PC-3 (cell line): ENCODE data around the gene SPOCD1. TPM values are rescaled to one million over a fixed set of nuclear protein-coding genes. Genes with fewer than 3 reads are reported as not detected.

Experiments
- ATAC-seq: fragments of 200-7000 bp; cut with Tn5 transposase; 2 replicates; pipeline ENCODE4 v1.9.1; 2020; ENCODE audit warnings: mild to moderate bottlenecking, moderate library complexity
- BruUV-seq: library from RNA; stranded (reverse); fragments of 400-500 nt; replicated peaks from 2 replicates; lab custom pipeline; 2021; lab: Mats Ljungman, UMichigan
- CTCF ChIA-PET: fragments of 300-600 bp; sonication (Branson Sonifier 250); formaldehyde crosslinking; loops from one replicate; lab custom pipeline; 2022; ENCODE audit warnings: antibody characterized with exemption; lab: Charles Lee
- POLR2A ChIA-PET: fragments of 300-600 bp; sonication (Branson Sonifier 250); formaldehyde crosslinking; loops from one replicate; lab custom pipeline; 2022; ENCODE audit warnings: antibody characterized with exemption; ENCODE audit not compliant: unreplicated experiment; lab: Charles Lee
- DNase-seq: peaks from one replicate; pipeline ENCODE4 v3.0.0-alpha.2; 2015
- H2AFZ ChIP-seq: fragments of 300-600 bp; sonication (generic); 2 replicates; pipeline ENCODE4 v1.6.0; 2016; ENCODE audit warnings: antibody characterized with exemption, low read length
- H3F3A ChIP-seq: fragments of 300-600 bp; sonication (generic); one replicate; pipeline ENCODE4 v1.6.0; 2017; ENCODE audit warnings: antibody characterized with exemption, low read length, control low read depth, mild to moderate bottlenecking; ENCODE audit not compliant: unreplicated experiment
- H3K27ac ChIP-seq: fragments of 300-600 bp; sonication (generic); 2 replicates; pipeline ENCODE4 v1.5.1; 2016; ENCODE audit warnings: mild to moderate bottlenecking, low read length
- H3K27me3 ChIP-seq: fragments of 300-600 bp; sonication (generic); 2 replicates; pipeline ENCODE4 v1.6.1; 2016; ENCODE audit warnings: low read length, mixed read lengths
- H3K36me3 ChIP-seq: fragments of 300-600 bp; sonication (generic); 2 replicates; pipeline ENCODE4 v1.6.1; 2016; ENCODE audit warnings: low read depth, mixed run types, low read length, mixed read lengths
- H3K4me1 ChIP-seq: fragments of 300-600 bp; sonication (generic); 2 replicates; pipeline ENCODE4 v1.5.1; 2016; ENCODE audit warnings: low read length; ENCODE audit not compliant: insufficient read depth
- H3K4me2 ChIP-seq: fragments of 300-600 bp; sonication (generic); 2 replicates; pipeline ENCODE4 v1.6.0; 2016; ENCODE audit warnings: low read length
- H3K4me3 ChIP-seq: fragments of 300-600 bp; sonication (generic); 2 replicates; pipeline ENCODE4 v1.5.1; 2016; ENCODE audit warnings: mild to moderate bottlenecking, low read length, mixed read lengths
- H3K79me2 ChIP-seq: fragments of 300-600 bp; sonication (generic); 2 replicates; pipeline ENCODE4 v1.6.1; 2017; ENCODE audit warnings: low read length, mixed read lengths
- H3K9ac ChIP-seq: fragments of 300-600 bp; sonication (generic); 2 replicates; pipeline ENCODE4 v1.6.0; 2016; ENCODE audit warnings: mild to moderate bottlenecking, low read length
- H3K9me2 ChIP-seq: fragments of 300-600 bp; sonication (generic); replicated peaks from 2 replicates; pipeline ENCODE4 v1.6.1; 2016; ENCODE audit warnings: mixed run types, low read length, mixed read lengths
- H3K9me3 ChIP-seq: fragments of 300-600 bp; sonication (generic); 2 replicates; pipeline ENCODE4 v1.6.1; 2016; ENCODE audit warnings: low read length, mixed read lengths
- H4K20me1 ChIP-seq: fragments of 300-600 bp; sonication (generic); 2 replicates; pipeline ENCODE4 v1.6.1; 2016; ENCODE audit warnings: low read length, mixed read lengths
- CTCF ChIP-seq: fragments of 300-600 bp; sonication (generic); conservative IDR thresholded peaks from 2 replicates; pipeline ENCODE4 v1.5.1; 2017; ENCODE audit warnings: antibody characterized with exemption, low read depth, mild to moderate bottlenecking, low read length
- EZH2 ChIP-seq: fragments of 300-600 bp; sonication (generic); IDR thresholded peaks from one replicate; pipeline ENCODE4 v1.6.1; 2017; ENCODE audit warnings: antibody characterized with exemption, mild to moderate bottlenecking, low read length; ENCODE audit not compliant: unreplicated experiment
- EZH2phosphoT487 ChIP-seq: fragments of 300-600 bp; sonication (generic); IDR thresholded peaks from 2 replicates; pipeline ENCODE4 v1.6.1; 2018; ENCODE audit warnings: mild to moderate bottlenecking, antibody characterized with exemption, low read length, borderline replicate concordance
- intact Hi-C: fragments of 100-400 bp; cut with micrococcal nuclease; formaldehyde crosslinking; loops from 2 replicates; pipeline ENCODE4 v1.9.0; 2023
- total RNA-seq: library from RNA; depleted of rRNA; stranded (reverse); fragments of >200 nt; gene quantifications from 2 replicates; pipeline ENCODE4 v1.2.3, GENCODE V29; 2014

SPOCD1 gene
- total RNA-seq, 1 experiment from 2014 or later = 5.4 TPM

GRCh38 chr1:31836638-31837037 lies 20.8 kb upstream of the SPOCD1 start:
- Histone ChIP-seq H3K9ac (no peak overlapping the region), H3K4me1 (no peaks in the 10 kb centered on the region), H3K79me2 (no peaks in the 10 kb centered on the region), H3K4me2 (no peak overlapping the region), H3K4me3 (no peak overlapping the region), H3K27me3 (no peaks in the 10 kb centered on the region), H3K9me3 (no peaks in the 10 kb centered on the region), H4K20me1 (no peaks in the 10 kb centered on the region), H3F3A (no peaks in the 10 kb centered on the region), H3K27ac (no peak overlapping the region), H2AFZ (no peak overlapping the region), H3K9me2 (no peaks in the 10 kb centered on the region), H3K36me3 (no peaks in the 10 kb centered on the region)
- ChIA-PET POLR2A (no interaction called here), CTCF (interaction anchor here (0.5 kb wide), 1 partner anchor 19 kb away, joined by 4 read pairs; no protein-coding TSS in a partner anchor)
- intact Hi-C loops = no loop called here
- ATAC-seq = no peak
- BruUV-seq = no TSS peak
- TF ChIP-seq EZH2 (no peak), CTCF (no peak), EZH2phosphoT487 (no peak)
- no peak for DNase-seq

GRCh38 chr1:31835415-31835814 lies 19.6 kb upstream of the SPOCD1 start:
- Histone ChIP-seq H3K4me1 (no peaks in the 10 kb centered on the region), H3K36me3 (no peaks in the 10 kb centered on the region), H3K9me3 (no peaks in the 10 kb centered on the region), H3K27me3 (no peaks in the 10 kb centered on the region), H2AFZ (no peak overlapping the region), H3K9ac (no peak overlapping the region), H4K20me1 (no peaks in the 10 kb centered on the region), H3F3A (no peaks in the 10 kb centered on the region), H3K9me2 (no peaks in the 10 kb centered on the region), H3K79me2 (no peaks in the 10 kb centered on the region), H3K27ac (no peak overlapping the region), H3K4me3 (no peak overlapping the region), H3K4me2 (no peak overlapping the region)
- CTCF ChIA-PET = interaction anchor here (0.7 to 1.1 kb wide), 2 partner anchors 65 to 129 kb away, joined by 3 read pairs; no protein-coding TSS in a partner anchor
- ATAC-seq (no peak), DNase-seq (no peak)
- no TSS peak for BruUV-seq
- POLR2A ChIA-PET = interaction anchor here (0.6 kb wide), 1 partner anchor 154 kb away, joined by 4 read pairs; no protein-coding TSS in a partner anchor
- intact Hi-C loops = no loop called here
- TF ChIP-seq EZH2 (no peak), EZH2phosphoT487 (no peak), CTCF (no peak)

GRCh38 chr1:31834501-31834900 lies 18.7 kb upstream of the SPOCD1 start:
- Histone ChIP-seq H3K4me3 (no peak overlapping the region), H3K9me2 (no peaks in the 10 kb centered on the region), H4K20me1 (no peaks in the 10 kb centered on the region), H3K36me3 (no peaks in the 10 kb centered on the region), H3K79me2 (no peaks in the 10 kb centered on the region), H3K9ac (no peak overlapping the region), H3K9me3 (no peaks in the 10 kb centered on the region), H3K27me3 (no peaks in the 10 kb centered on the region), H3K27ac (no peak overlapping the region), H3F3A (no peaks in the 10 kb centered on the region), H3K4me2 (no peak overlapping the region), H2AFZ (no peak overlapping the region), H3K4me1 (no peaks in the 10 kb centered on the region)
- no peak for ATAC-seq
- ChIA-PET POLR2A (no interaction called here), CTCF (no interaction called here)
- no TSS peak for BruUV-seq
- TF ChIP-seq CTCF (peak; percentile 23; the same call in 1 of the 2 replicates), EZH2phosphoT487 (no peak), EZH2 (no peak)
- DNase-seq = no peak
- intact Hi-C loops = no loop called here
